H9 (cell line): ENCODE results near the gene CALHM3. TPM values are rescaled to one million over a fixed set of nuclear protein-coding genes. Genes with fewer than 3 reads are reported as not detected.

Experiments
- DNase-seq: peaks from one replicate; pipeline ENCODE4 v3.0.0-alpha.2; 2017
- H2AFZ ChIP-seq: one replicate; pipeline ENCODE4 v1.6.1; 2013; ENCODE audit warnings: mild to moderate bottlenecking, low read length, control low read depth, moderate library complexity
- H2AK5ac ChIP-seq: 2 replicates; pipeline ENCODE4 v1.6.1; 2013; ENCODE audit warnings: low read length, control low read depth, mixed read lengths; ENCODE audit not compliant: insufficient read length
- H2BK120ac ChIP-seq: one replicate; pipeline ENCODE4 v1.6.1; 2013; ENCODE audit warnings: low read depth, mild to moderate bottlenecking, low read length, control low read depth, inconsistent platforms; ENCODE audit not compliant: poor library complexity, severe bottlenecking
- H2BK12ac ChIP-seq: 2 replicates; pipeline ENCODE4 v1.6.1; 2013; ENCODE audit warnings: low read length, control low read depth, mixed read lengths, low read depth; ENCODE audit not compliant: insufficient read length
- H2BK15ac ChIP-seq: 2 replicates; pipeline ENCODE4 v1.6.1; 2013; ENCODE audit warnings: low read depth, low read length, control low read depth
- H2BK20ac ChIP-seq: one replicate; pipeline ENCODE4 v1.6.1; 2013; ENCODE audit warnings: low read depth, mild to moderate bottlenecking, low read length, control low read depth, inconsistent platforms; ENCODE audit not compliant: poor library complexity, severe bottlenecking
- H2BK5ac ChIP-seq: 2 replicates; pipeline ENCODE4 v1.6.1; 2013; ENCODE audit warnings: low read length, control low read depth, mixed read lengths; ENCODE audit not compliant: insufficient read length
- H3K14ac ChIP-seq: 2 replicates; pipeline ENCODE4 v1.6.1; 2013; ENCODE audit warnings: low read length, control low read depth; ENCODE audit not compliant: insufficient read depth
- H3K18ac ChIP-seq: 2 replicates; pipeline ENCODE4 v1.6.1; 2013; ENCODE audit warnings: low read depth, mild to moderate bottlenecking, mixed read lengths, low read length, control low read depth; ENCODE audit not compliant: insufficient read length
- H3K23ac ChIP-seq: 2 replicates; pipeline ENCODE4 v1.6.1; 2013; ENCODE audit warnings: low read length, control low read depth, mixed read lengths, low read depth; ENCODE audit not compliant: insufficient read length
- H3K23me2 ChIP-seq: 2 replicates; pipeline ENCODE4 v1.6.1; 2013; ENCODE audit warnings: low read depth, mild to moderate bottlenecking, mixed read lengths, low read length, control low read depth; ENCODE audit not compliant: insufficient read length, poor library complexity, severe bottlenecking
- H3K27ac ChIP-seq: 2 replicates; pipeline ENCODE4 v1.5.1; 2013; ENCODE audit warnings: low read length, control low read depth, mixed read lengths, low read depth; ENCODE audit not compliant: insufficient read length
- H3K27me3 ChIP-seq: 2 replicates; pipeline ENCODE4 v1.6.1; 2013; ENCODE audit warnings: low read length, control low read depth, inconsistent platforms; ENCODE audit not compliant: insufficient read depth
- H3K4ac ChIP-seq: 2 replicates; pipeline ENCODE4 v1.6.1; 2013; ENCODE audit warnings: low read depth, mild to moderate bottlenecking, control low read depth, inconsistent platforms, low read length, moderate library complexity
- H3K4me1 ChIP-seq: 2 replicates; pipeline ENCODE4 v1.6.1; 2013; ENCODE audit warnings: low read length, control low read depth, inconsistent platforms; ENCODE audit not compliant: insufficient read depth
- H3K4me2 ChIP-seq: 2 replicates; pipeline ENCODE4 v1.6.1; 2013; ENCODE audit warnings: low read length, control low read depth, mixed read lengths; ENCODE audit not compliant: insufficient read length, insufficient read depth
- H3K56ac ChIP-seq: 2 replicates; pipeline ENCODE4 v1.6.1; 2013; ENCODE audit warnings: low read depth, mild to moderate bottlenecking, mixed read lengths, low read length, control low read depth; ENCODE audit not compliant: insufficient read length
- H3K79me1 ChIP-seq: 2 replicates; pipeline ENCODE4 v1.6.1; 2013; ENCODE audit warnings: low read depth, mild to moderate bottlenecking, moderate library complexity, low read length, control low read depth, inconsistent platforms; ENCODE audit not compliant: insufficient read depth, poor library complexity, severe bottlenecking
- H3K79me2 ChIP-seq: 2 replicates; pipeline ENCODE4 v1.6.1; 2013; ENCODE audit warnings: low read length, control low read depth, inconsistent platforms; ENCODE audit not compliant: insufficient read depth
- H3K9ac ChIP-seq: 2 replicates; pipeline ENCODE4 v1.6.1; 2013; ENCODE audit warnings: low read length, control low read depth, mixed read lengths; ENCODE audit not compliant: insufficient read length; ENCODE audit errors: extremely low read depth
- H3K9me3 ChIP-seq: one replicate; pipeline ENCODE4 v1.6.1; 2013; ENCODE audit warnings: low read depth, low read length, inconsistent platforms; ENCODE audit not compliant: control insufficient read depth
- H3T11ph ChIP-seq: one replicate; pipeline ENCODE4 v1.6.1; 2013; ENCODE audit warnings: mild to moderate bottlenecking, low read length, control low read depth, inconsistent platforms
- H4K20me1 ChIP-seq: one replicate; pipeline ENCODE4 v1.6.1; 2013; ENCODE audit not compliant: control insufficient read depth, insufficient read length, insufficient read depth
- H4K5ac ChIP-seq: 2 replicates; pipeline ENCODE4 v1.6.1; 2013; ENCODE audit warnings: low read depth, mild to moderate bottlenecking, mixed read lengths, low read length, control low read depth; ENCODE audit not compliant: insufficient read length
- H4K8ac ChIP-seq: replicated peaks from 2 replicates; pipeline ENCODE4 v1.6.1; 2013; ENCODE audit warnings: low read length, control low read depth, mixed read lengths, low read depth; ENCODE audit not compliant: insufficient read length
- H4K91ac ChIP-seq: 2 replicates; pipeline ENCODE4 v1.6.1; 2013; ENCODE audit warnings: low read depth, mild to moderate bottlenecking, moderate library complexity, mixed read lengths, low read length, control low read depth; ENCODE audit not compliant: insufficient read length
- H3K27ac Mint-ChIP-seq, 3 experiments: 2 replicates in 2 of 3; 3 replicates in 1 of 3; pipeline ENCODE4 v1.8.0; 2020 to 2021; ENCODE audit warnings: mixed read lengths in 3 of 3, mild to moderate bottlenecking in 1 of 3, moderate library complexity in 1 of 3
- H3K27me3 Mint-ChIP-seq: 2 replicates; pipeline ENCODE4 v1.8.0; 2021; ENCODE audit warnings: low read depth, mild to moderate bottlenecking, moderate library complexity, mixed read lengths
- H3K36me3 Mint-ChIP-seq, 3 experiments: 2 replicates in 2 of 3; 3 replicates in 1 of 3; pipeline ENCODE4 v1.8.0; 2020 to 2021; ENCODE audit warnings: low read depth in 3 of 3, mixed read lengths in 3 of 3; ENCODE audit not compliant: insufficient read depth in 1 of 3
- H3K4me1 Mint-ChIP-seq, 2 experiments: 2 replicates each; pipeline ENCODE4 v1.8.0; 2020; ENCODE audit warnings: mixed read lengths in 2 of 2
- H3K4me3 Mint-ChIP-seq, 2 experiments: 2 replicates in 1 of 2; 3 replicates in 1 of 2; pipeline ENCODE4 v1.8.0; 2020 to 2021; ENCODE audit warnings: mild to moderate bottlenecking in 2 of 2, mixed read lengths in 2 of 2, moderate library complexity in 1 of 2
- H3K9me3 Mint-ChIP-seq, 2 experiments: 2 replicates in 1 of 2; 3 replicates in 1 of 2; pipeline ENCODE4 v1.8.0; 2020; ENCODE audit warnings: mild to moderate bottlenecking in 2 of 2, mixed read lengths in 2 of 2, moderate library complexity in 1 of 2
- CTCF ChIP-seq: fragments of 200-600 bp; sonication (generic); conservative IDR thresholded peaks from 3 replicates; pipeline ENCODE4 v1.8.0; 2021; ENCODE audit warnings: antibody characterized with exemption, mild to moderate bottlenecking
- WGBS: extraction: QIAGEN DNeasy Blood & Tissue Kit; methylation state at CpG from one replicate; pipeline ENCODE4 v1.1.7; 2013; ENCODE audit warnings: missing lambda C conversion rate, low lambda C conversion rate, mixed read lengths; ENCODE audit not compliant: insufficient read length; ENCODE audit errors: extremely low coverage; 5-methylcytosine and 5-hydroxymethylcytosine counted together
- total RNA-seq: library from RNA; stranded (reverse); gene quantifications from 2 replicates; pipeline ENCODE4 v1.2.1, GENCODE V29; 2021

CALHM3 gene
- total RNA-seq, 1 experiment from 2014 or later: not detected

- Histone ChIP-seq H3K23me2 (no peaks in the 10 kb centered on the region), H2BK15ac (no peak overlapping the region), H3K18ac (no peak overlapping the region), H2BK120ac (no peak overlapping the region), H3K9me3 (no peaks in the 10 kb centered on the region), H3K14ac (no peak overlapping the region), H2BK12ac (no peak overlapping the region), H3T11ph (no peak overlapping the region), H3K79me2 (no peaks in the 10 kb centered on the region), H3K4me1 (no peaks in the 10 kb centered on the region), H4K20me1 (no peaks in the 10 kb centered on the region), H3K4ac (no peak overlapping the region), H3K27me3 (no peaks in the 10 kb centered on the region), H4K91ac (no peak overlapping the region), H3K9ac (no peak overlapping the region), H3K56ac (no peak overlapping the region), H3K79me1 (no peaks in the 10 kb centered on the region), H3K27ac (no peak overlapping the region), H4K5ac (no peak overlapping the region), H2AK5ac (no peak overlapping the region), H3K23ac (no peak overlapping the region), H3K4me2 (no peak overlapping the region), H2BK5ac (no peak overlapping the region), H2AFZ (no peak overlapping the region), H4K8ac (no peak overlapping the region), H2BK20ac (no peak overlapping the region)
- Mint-ChIP-seq H3K27me3 (peaks cover 27% of the 10 kb centered on the region), H3K9me3 (no peaks in the 10 kb centered on the region), H3K4me3 (no peak overlapping the region), H3K4me1 (peaks cover 8 to 15% of the 10 kb centered on the region in 2 experiments), H3K36me3 (no peaks in the 10 kb centered on the region), H3K27ac (peak overlapping the region in 1 of 3 experiments; percentile 0; a peak in 1 of 7 replicates)
- no peak for DNase-seq
- no CpG with 5 or more reads among the region's 3 CpGs for WGBS
- no peak for TF ChIP-seq CTCF
These were observed 22.1 kb upstream of the CALHM3 start for GRCh38 chr10:103501186-103501585.
